Tibial nerve (tissue), 4 donors: Measurements from ENCODE around the gene NXPE4.

Experiments
- EP300 ChIP-seq, 2 donors: sonication (generic); formaldehyde crosslinking; IDR thresholded peaks; one replicate each; pipeline ENCODE4 v1.6.1; 2017; ENCODE audit warnings: antibody characterized with exemption in 2 of 2, mild to moderate bottlenecking in 1 of 2
- TF ChIP-seq, protein P1 (sequence below), 5 experiments: fragments of 200-600 bp in 3 of 5; fragments of 450-650 bp in 2 of 5; sonication (generic) in 3 of 5; IDR thresholded peaks; one replicate each; pipeline ENCODE4 v1.5.1; 2016 to 2019; ENCODE audit warnings: antibody characterized with exemption in 5 of 5, mild to moderate bottlenecking in 3 of 5, moderate library complexity in 2 of 5

DNA sequence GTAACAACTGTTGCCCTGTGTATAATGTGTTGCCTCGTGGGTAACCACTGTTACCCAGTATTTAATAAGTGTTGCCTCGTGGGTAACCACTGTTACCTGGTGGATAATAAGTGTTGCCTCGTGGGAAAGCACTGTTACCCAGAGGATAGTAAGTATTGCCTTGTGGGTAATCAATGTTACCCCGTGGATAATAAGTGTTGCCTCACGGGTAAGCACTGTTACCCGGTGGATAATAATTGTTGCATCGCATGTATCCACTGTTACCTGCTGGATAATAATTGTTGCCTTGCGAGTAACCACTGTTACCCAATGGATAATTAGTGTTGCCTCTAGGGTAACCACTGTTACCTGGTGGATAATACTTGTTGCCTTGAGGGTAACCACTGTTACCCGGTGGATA lies 17.1 kb upstream of the NXPE4 start:
- TF ChIP-seq, protein P1, sequence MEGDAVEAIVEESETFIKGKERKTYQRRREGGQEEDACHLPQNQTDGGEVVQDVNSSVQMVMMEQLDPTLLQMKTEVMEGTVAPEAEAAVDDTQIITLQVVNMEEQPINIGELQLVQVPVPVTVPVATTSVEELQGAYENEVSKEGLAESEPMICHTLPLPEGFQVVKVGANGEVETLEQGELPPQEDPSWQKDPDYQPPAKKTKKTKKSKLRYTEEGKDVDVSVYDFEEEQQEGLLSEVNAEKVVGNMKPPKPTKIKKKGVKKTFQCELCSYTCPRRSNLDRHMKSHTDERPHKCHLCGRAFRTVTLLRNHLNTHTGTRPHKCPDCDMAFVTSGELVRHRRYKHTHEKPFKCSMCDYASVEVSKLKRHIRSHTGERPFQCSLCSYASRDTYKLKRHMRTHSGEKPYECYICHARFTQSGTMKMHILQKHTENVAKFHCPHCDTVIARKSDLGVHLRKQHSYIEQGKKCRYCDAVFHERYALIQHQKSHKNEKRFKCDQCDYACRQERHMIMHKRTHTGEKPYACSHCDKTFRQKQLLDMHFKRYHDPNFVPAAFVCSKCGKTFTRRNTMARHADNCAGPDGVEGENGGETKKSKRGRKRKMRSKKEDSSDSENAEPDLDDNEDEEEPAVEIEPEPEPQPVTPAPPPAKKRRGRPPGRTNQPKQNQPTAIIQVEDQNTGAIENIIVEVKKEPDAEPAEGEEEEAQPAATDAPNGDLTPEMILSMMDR (IDR thresholded peaks at IDR 0.05): no peak
- TF ChIP-seq EP300 (IDR thresholded peaks at IDR 0.05): no peak
